K562 (cell line): ENCODE measurements around the gene PPP1R14B. TPM values are rescaled to one million over a fixed set of nuclear protein-coding genes. Genes with fewer than 3 reads are reported as not detected.

ENCODE experiments used
- ARID1B ChIP-seq: fragments of 450-650 bp; IDR thresholded peaks from 2 replicates; pipeline ENCODE4 v1.6.1; 2016; ENCODE audit warnings: antibody characterized with exemption, mild to moderate bottlenecking, inconsistent platforms
- DIDO1 ChIP-seq: fragments of 450-650 bp; IDR thresholded peaks from 2 replicates; pipeline ENCODE4 v1.6.1; 2016; ENCODE audit warnings: low read depth, missing biosample characterization, missing genetic modification characterization
- E2F1 ChIP-seq: sonication (generic); formaldehyde crosslinking; IDR thresholded peaks from 2 replicates; pipeline ENCODE4 v1.8.1; 2023; ENCODE audit warnings: mild to moderate bottlenecking, missing genetic modification reagents, moderate library complexity
- E2F6 ChIP-seq, 2 experiments: IDR thresholded peaks; 2 replicates each; pipeline ENCODE4 v1.6.1; 2011; ENCODE audit warnings: borderline replicate concordance in 1 of 2, control low read depth in 1 of 2, low read depth in 1 of 2, low read length in 1 of 2, mild to moderate bottlenecking in 1 of 2, mixed read lengths in 1 of 2, moderate library complexity in 1 of 2; ENCODE audit not compliant: insufficient read depth in 1 of 2, insufficient read length in 1 of 2, poor library complexity in 1 of 2, severe bottlenecking in 1 of 2; ENCODE audit errors: extremely low read depth in 1 of 2
- HNRNPL ChIP-seq: fragments of 200-400 bp; formaldehyde crosslinking; IDR thresholded peaks from 2 replicates; pipeline ENCODE4 v1.6.1; 2017; ENCODE audit warnings: low read depth, mild to moderate bottlenecking, low read length
- HOXB6 ChIP-seq: fragments of 250-450 bp; sonication (Bioruptor Pico); IDR thresholded peaks from 2 replicates; pipeline ENCODE4 v1.5.1; 2022; ENCODE audit warnings: mild to moderate bottlenecking, borderline replicate concordance
- RB1 ChIP-seq: fragments of 450-650 bp; IDR thresholded peaks from 2 replicates; pipeline ENCODE4 v1.6.1; 2017; ENCODE audit warnings: low read depth, mild to moderate bottlenecking
- RBFOX2 ChIP-seq: fragments of 200-400 bp; formaldehyde crosslinking; IDR thresholded peaks from 2 replicates; pipeline ENCODE4 v1.6.1; 2017; ENCODE audit warnings: low read depth, mild to moderate bottlenecking, low read length, moderate library complexity
- SIX5 ChIP-seq, 2 experiments: IDR thresholded peaks; 2 replicates each; pipeline ENCODE4 v1.6.1; 2011; ENCODE audit warnings: low read length in 2 of 2, borderline replicate concordance in 1 of 2, low read depth in 1 of 2, mild to moderate bottlenecking in 1 of 2, moderate library complexity in 1 of 2; ENCODE audit not compliant: insufficient read depth in 1 of 2
- TAF1 ChIP-seq: IDR thresholded peaks from 2 replicates; pipeline ENCODE4 v1.6.1; 2011; ENCODE audit warnings: mild to moderate bottlenecking, low read length, moderate library complexity; ENCODE audit not compliant: insufficient read depth, control insufficient read depth, severe bottlenecking; ENCODE audit errors: extremely low read depth
- TFAP4 ChIP-seq: sonication (generic); formaldehyde crosslinking; IDR thresholded peaks from 2 replicates; pipeline ENCODE4 v1.8.0; 2022; ENCODE audit warnings: missing genetic modification reagents, mild to moderate bottlenecking, moderate library complexity, borderline replicate concordance
- ZNF609 ChIP-seq: sonication (generic); formaldehyde crosslinking; IDR thresholded peaks from 2 replicates; pipeline ENCODE4 v1.8.1; 2023; ENCODE audit warnings: missing genetic modification reagents, mild to moderate bottlenecking, borderline replicate concordance
- polyA plus RNA-seq, 8 experiments: library from polyadenylated mRNA; depleted of rRNA in 4 of 8; stranded (reverse) in 5 of 8; unstranded in 3 of 8; fragments of >200 nt; fragmentation: Nextera tagmentation in 2 of 8; fragmentation: Illumina TruSeq in 1 of 8; extraction: Ambion mirVana in 2 of 8; extraction: Trizol in 1 of 8; gene quantifications; 2 replicates each; pipeline versions ENCODE4 v1.2.1 to v1.2.3, GENCODE V29; 2011 to 2014; ENCODE audit warnings: inconsistent platforms in 1 of 8, missing spikeins in 1 of 8
- total RNA-seq, 7 experiments: library from RNA; depleted of rRNA in 6 of 7; stranded (reverse); fragments of >200 nt in 6 of 7; fragmentation: Illumina TruSeq in 2 of 7; extraction: Trizol in 2 of 7; gene quantifications; 2 replicates each; pipeline versions ENCODE4 v1.2.1 to v1.2.3, GENCODE V29; 2011 to 2021; ENCODE audit warnings: low replicate concordance in 1 of 7

Gene PPP1R14B
- total and polyA plus RNA-seq, 9 of the 15 experiments (the other 6 are each of a cell fraction or from before 2014, with no cell fraction given): 7.7 to 566 (median 212) TPM

- TF ChIP-seq TAF1: peak; percentile 72
- TF ChIP-seq E2F6 (IDR thresholded peaks at IDR 0.05; ENCODE audit: borderline replicate concordance in 1 of 2, extremely low read depth in 1 of 2, insufficient read depth in 1 of 2, insufficient read length in 1 of 2, low read depth in 1 of 2, low read length in 1 of 2, poor library complexity in 1 of 2, severe bottlenecking in 1 of 2): peak; percentile 22 to 64
- TF ChIP-seq E2F1: 0 out of 2 replicates have a peak, but pooled peaks have one; percentile 38
- TF ChIP-seq HNRNPL: peak; percentile 84
- TF ChIP-seq SIX5 (IDR thresholded peaks at IDR 0.05; ENCODE audit: borderline replicate concordance in 1 of 2, insufficient read depth in 1 of 2, low read depth in 1 of 2, low read length in 2 of 2): no peak
- peak; percentile 43; the same call in 1 of the 2 replicates for TF ChIP-seq ARID1B
- TF ChIP-seq HOXB6 (CRISPR knock-in tag): no peak
- TF ChIP-seq RB1: peak; percentile 76
- TF ChIP-seq RBFOX2: peak; percentile 61
- no peak for TF ChIP-seq DIDO1 (tag)
- peak; percentile 27; the same call in 1 of the 2 replicates for TF ChIP-seq TFAP4 (CRISPR knock-in tag)
- 0 out of 2 replicates have a peak, but pooled peaks have one; percentile 58 for TF ChIP-seq ZNF609
Observed at GRCh38 chr11:64241491-64242374, 5.0 kb downstream of the PPP1R14B start (continued).
